HFF-Myc (cell line): Measurements from ENCODE around the gene NRN1L.

Experiments
- DNase-seq: peaks from one replicate; pipeline ENCODE4 v3.0.0-alpha.2; 2011; ENCODE audit warnings: low read depth; ENCODE audit errors: extremely low read depth
- H3K4me3 ChIP-seq: replicated peaks from 2 replicates; pipeline ENCODE4 v1.5.1; 2011; ENCODE audit warnings: low read depth, mild to moderate bottlenecking, control low read depth, low read length
- CTCF ChIP-seq: IDR thresholded peaks from 2 replicates; pipeline ENCODE4 v1.5.1; 2012; ENCODE audit warnings: mild to moderate bottlenecking, low read depth, low read length, control low read depth; ENCODE audit errors: missing control alignments

The NRN1L gene

GRCh38 chr16:67877064-67877463 lies 7.6 kb upstream of the NRN1L start:
- TF ChIP-seq CTCF: no peak
- H3K4me3 ChIP-seq: no peak overlapping the region
- DNase-seq: no peak

- H3K4me3 ChIP-seq: no peak overlapping the region
- DNase-seq: no peak
- no peak for TF ChIP-seq CTCF
These were observed 6.5 kb upstream of the NRN1L start for GRCh38 chr16:67878232-67878631.

GRCh38 chr16:67878846-67879245 lies 5.8 kb upstream of the NRN1L start:
- TF ChIP-seq CTCF: no peak
- no peak overlapping the region for H3K4me3 ChIP-seq
- no peak for DNase-seq

GRCh38 chr16:67879462-67879861 lies 5.2 kb upstream of the NRN1L start:
- DNase-seq: no peak
- TF ChIP-seq CTCF: no peak
- no peak overlapping the region for H3K4me3 ChIP-seq

- H3K4me3 ChIP-seq: no peak overlapping the region
- no peak for DNase-seq
- no peak for TF ChIP-seq CTCF
These were observed 4.7 kb upstream of the NRN1L start for GRCh38 chr16:67879936-67880335.

GRCh38 chr16:67880584-67880983 lies 4.1 kb upstream of the NRN1L start:
- no peak for TF ChIP-seq CTCF
- DNase-seq: no peak
- no peak overlapping the region for H3K4me3 ChIP-seq

GRCh38 chr16:67881621-67882161 lies 3.0 kb upstream of the NRN1L start:
- no peak for TF ChIP-seq CTCF
- H3K4me3 ChIP-seq: no peak overlapping the region
- DNase-seq: no peak
